Ovary (tissue), 3 donors: ENCODE measurements around the gene CCNB2.

Source experiments
- CTCF ChIP-seq, 3 donors: fragments of 450-650 bp in 2 of 3; fragments of 200-600 bp in 1 of 3; IDR thresholded peaks; one replicate each; pipeline versions ENCODE4 v1.5.1 to v1.8.0; 2016 to 2022; ENCODE audit warnings: antibody characterized with exemption in 3 of 3, mild to moderate bottlenecking in 1 of 3
- EP300 ChIP-seq: sonication (generic); formaldehyde crosslinking; IDR thresholded peaks from one replicate; pipeline ENCODE4 v1.6.1; 2017; ENCODE audit warnings: antibody characterized with exemption
- POLR2A ChIP-seq: fragments of 450-650 bp; IDR thresholded peaks from one replicate; pipeline ENCODE4 v1.6.1; 2017; ENCODE audit warnings: antibody characterized with exemption, mild to moderate bottlenecking, moderate library complexity
- donor health status: DM: no; HTN: no; CAD: no.

- TF ChIP-seq CTCF (IDR thresholded peaks at IDR 0.05) (no peak), POLR2A (no peak), EP300 (no peak)
Measured at GRCh38 chr15:59116141-59116540, 11.2 kb downstream of the CCNB2 start.
